Endothelial cell of umbilical vein (primary cell): ENCODE data around the gene MACROD2.

Source experiments
- CTCF ChIP-seq, 2 donors: IDR thresholded peaks; 1 replicate in 1 of 2; 2 replicates in 1 of 2; pipeline ENCODE4 v1.5.1; 2011; ENCODE audit warnings: low read length in 2 of 2, mild to moderate bottlenecking in 2 of 2, moderate library complexity in 2 of 2, control low read depth in 1 of 2, inconsistent platforms in 1 of 2, low read depth in 1 of 2; ENCODE audit not compliant: insufficient read depth in 1 of 2; ENCODE audit errors: extremely low read depth in 1 of 2
- EZH2 ChIP-seq: IDR thresholded peaks from 2 replicates; pipeline ENCODE4 v1.6.1; 2012; ENCODE audit warnings: borderline replicate concordance, low read depth, mild to moderate bottlenecking, moderate library complexity, low read length, inconsistent platforms; ENCODE audit not compliant: severe bottlenecking
- GATA2 ChIP-seq: IDR thresholded peaks from 2 replicates; pipeline ENCODE4 v1.7.0; 2011; ENCODE audit warnings: low read depth, mild to moderate bottlenecking, moderate library complexity, mixed read lengths, low read length; ENCODE audit not compliant: insufficient read length, insufficient read depth
- JUN ChIP-seq: IDR thresholded peaks from 2 replicates; pipeline ENCODE4 v1.6.1; 2011; ENCODE audit warnings: borderline replicate concordance, low read depth; ENCODE audit not compliant: insufficient read length, insufficient read depth
- MAX ChIP-seq: IDR thresholded peaks from 2 replicates; pipeline ENCODE4 v1.6.1; 2011; ENCODE audit not compliant: insufficient read depth, insufficient read length
- MYC ChIP-seq: IDR thresholded peaks from one replicate; pipeline ENCODE4 v1.6.1; 2011; ENCODE audit warnings: mild to moderate bottlenecking, low read depth, low read length
- POLR2A ChIP-seq: IDR thresholded peaks from 2 replicates; pipeline ENCODE4 v1.6.1; 2012; ENCODE audit warnings: low read depth, mild to moderate bottlenecking, control low read depth, low read length
- POLR2AphosphoS5 ChIP-seq: IDR thresholded peaks from 2 replicates; pipeline ENCODE4 v1.6.1; 2012; ENCODE audit warnings: low read depth, mild to moderate bottlenecking, control low read depth, low read length, moderate library complexity; ENCODE audit not compliant: insufficient read depth

- TF ChIP-seq EZH2 (no peak), POLR2A (no peak), POLR2AphosphoS5 (no peak), CTCF (IDR thresholded peaks at IDR 0.05; ENCODE audit: extremely low read depth in 1 of 2, insufficient read depth in 1 of 2, low read depth in 1 of 2, low read length in 2 of 2) (no peak), JUN (no peak), MYC (no peak), GATA2 (no peak), MAX (no peak)
These were observed 834.6 kb downstream of the MACROD2 start for GRCh38 chr20:14829906-14830305.
